IPS-11a (cell line): ENCODE results near the gene DHX57.
"Not testable (repeated sequence)": the region's sequence is repeated elsewhere in the genome, so short reads cannot be mapped to it uniquely, and the experiment has no call there.

Experiments
- H3K4me3 ChIP-seq: one replicate; pipeline ENCODE4 v1.5.1; 2013; ENCODE audit warnings: low read depth, low read length, control low read depth

The DHX57 gene

DNA sequence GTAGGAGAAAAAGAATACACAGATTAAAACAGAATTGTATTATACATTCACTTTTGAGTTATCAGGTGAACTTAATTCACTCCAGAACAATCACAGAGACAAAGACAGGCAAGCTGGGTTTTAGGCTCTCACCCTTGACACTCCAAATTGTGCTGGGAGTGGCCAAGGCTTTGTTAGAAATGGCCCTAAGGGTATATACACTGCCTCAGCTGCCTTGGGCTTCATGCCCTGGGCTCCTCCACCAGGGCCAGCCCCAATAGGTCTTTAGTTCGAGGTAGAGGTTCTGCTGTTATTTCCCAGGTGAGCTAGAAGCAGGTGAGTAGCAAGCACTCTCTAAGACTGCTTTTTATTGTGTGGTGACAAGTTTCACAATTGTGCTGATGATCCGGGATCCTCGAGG is 77.8 kb downstream of the DHX57 start:
- no peak overlapping the region for H3K4me3 ChIP-seq

- no peak overlapping the region for H3K4me3 ChIP-seq
Measured at GRCh38 chr2:38797250-38797676, 78.5 kb downstream of the DHX57 start.

- H3K4me3 ChIP-seq: not testable (repeated sequence)
Measured at GRCh38 chr2:38795016-38795415, 80.7 kb downstream of the DHX57 start.

DNA sequence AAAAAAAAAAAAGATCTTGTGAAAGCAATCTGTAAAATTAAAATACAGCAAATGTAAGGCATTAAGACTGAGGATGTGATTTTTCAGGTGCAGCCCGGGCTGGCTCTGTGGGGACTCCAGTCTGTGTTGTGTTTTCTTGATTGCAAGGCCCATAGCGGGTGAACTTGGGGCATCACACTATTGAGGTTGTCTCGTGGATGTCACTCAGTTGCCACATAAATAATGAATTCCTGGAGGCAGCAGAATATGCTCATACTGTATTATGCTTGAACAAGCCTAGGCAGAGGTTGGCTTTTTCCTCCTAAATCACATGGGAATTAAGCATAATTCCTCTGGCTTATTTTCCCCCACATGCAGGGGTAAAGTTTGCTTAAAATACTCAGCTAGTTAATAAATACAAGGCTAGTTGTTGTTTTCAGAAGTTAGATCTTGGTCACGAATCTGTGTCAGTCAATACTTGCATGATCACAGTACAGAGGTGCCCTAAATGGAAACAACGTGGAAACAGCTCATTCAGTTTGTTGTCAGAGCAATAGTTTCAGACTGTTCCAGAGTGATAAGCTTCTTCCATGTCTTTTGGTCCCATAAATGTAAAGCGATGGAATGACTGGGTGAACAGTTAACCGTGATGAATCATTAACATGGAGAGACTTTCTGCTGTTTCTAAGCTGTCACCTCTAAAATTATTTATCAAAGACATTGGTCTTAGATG is 81.3 kb downstream of the DHX57 start:
- no peak overlapping the region for H3K4me3 ChIP-seq

- no peak overlapping the region for H3K4me3 ChIP-seq
Measured at GRCh38 chr2:38793511-38793910, 82.2 kb downstream of the DHX57 start.

DNA sequence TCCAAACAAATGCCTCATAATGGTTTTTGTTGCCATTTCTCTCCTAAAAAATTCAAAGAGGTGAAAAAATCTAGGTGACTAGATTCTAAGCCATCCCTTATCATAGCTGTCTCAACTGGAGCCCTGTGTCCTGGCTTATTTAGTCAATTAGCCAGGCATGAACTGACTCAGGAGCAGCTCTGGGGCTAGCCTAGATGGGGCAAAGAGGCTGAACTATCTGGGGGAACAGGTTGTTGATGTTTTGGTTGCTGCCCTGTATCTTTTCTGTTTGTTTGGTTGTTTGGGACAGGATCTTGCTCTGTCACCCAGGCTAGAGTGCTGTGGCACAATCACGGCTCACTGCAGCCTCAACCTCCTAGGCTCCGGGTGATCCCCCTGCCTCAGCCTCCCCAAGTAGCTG is 83.0 kb downstream of the DHX57 start:
- no peak overlapping the region for H3K4me3 ChIP-seq

DNA sequence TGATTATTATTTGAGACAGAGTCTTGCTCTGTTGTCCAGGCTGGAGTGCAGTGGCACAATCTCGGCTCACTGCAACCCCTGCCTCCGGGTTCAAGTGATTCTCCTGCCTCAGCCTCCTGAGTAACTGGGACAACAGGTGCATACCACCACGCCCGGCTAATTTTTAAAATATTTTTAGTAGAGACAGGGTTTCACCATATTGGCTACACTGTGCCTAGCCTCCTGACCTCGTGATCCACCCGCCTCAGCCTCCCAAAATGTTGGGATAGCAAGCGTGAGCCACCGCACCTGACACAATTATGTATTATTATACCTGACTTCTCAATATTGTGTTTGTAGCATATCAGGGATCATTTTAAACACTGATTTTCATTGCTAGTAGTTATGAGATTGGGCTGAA is 83.4 kb downstream of the DHX57 start:
- H3K4me3 ChIP-seq: not testable (repeated sequence)

GRCh38 chr2:38791744-38792143 is 84.0 kb downstream of the DHX57 start:
- no peak overlapping the region for H3K4me3 ChIP-seq

DNA sequence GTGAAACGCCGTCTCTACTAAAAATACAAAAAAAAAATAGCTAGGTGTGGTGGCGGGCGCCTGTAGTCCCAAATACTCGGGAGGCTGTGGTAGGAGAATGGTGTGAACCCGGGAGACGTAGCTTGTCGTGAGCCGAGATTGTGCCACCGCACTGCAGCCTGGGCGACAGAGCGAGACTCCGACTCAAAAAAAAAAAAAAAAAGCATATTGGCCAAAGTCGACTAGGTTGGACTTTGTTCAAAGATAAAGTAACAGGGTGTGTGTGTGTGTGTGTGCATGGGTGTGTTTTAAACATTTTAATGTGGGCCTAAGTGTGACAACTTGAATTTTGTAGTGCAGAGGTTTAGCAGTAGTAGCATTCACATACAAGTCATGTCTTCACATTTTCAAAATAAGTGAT is 86.0 kb downstream of the DHX57 start:
- H3K4me3 ChIP-seq: no peak overlapping the region

- no peak overlapping the region for H3K4me3 ChIP-seq
Measured at GRCh38 chr2:38788306-38788705, 87.4 kb downstream of the DHX57 start.

DNA sequence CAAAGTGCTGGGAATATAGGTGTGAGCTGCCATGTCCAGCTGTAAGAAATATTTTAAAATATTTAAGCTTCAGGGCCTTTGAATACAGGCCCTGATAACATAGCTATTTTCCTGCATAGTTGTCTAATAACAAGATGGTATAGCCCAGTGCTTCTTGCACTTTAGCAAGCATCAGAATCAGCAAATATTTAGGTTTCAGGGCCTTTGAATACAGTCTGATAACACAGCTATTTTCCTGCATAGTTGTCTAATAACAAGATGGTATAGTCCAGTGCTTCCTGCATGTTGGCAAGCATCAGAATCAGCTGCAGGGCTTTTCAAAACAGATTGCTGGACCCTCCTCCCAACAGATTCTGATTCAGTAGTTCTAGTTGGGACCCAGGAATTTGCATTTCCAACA is 92.1 kb downstream of the DHX57 start:
- no peak overlapping the region for H3K4me3 ChIP-seq

DNA sequence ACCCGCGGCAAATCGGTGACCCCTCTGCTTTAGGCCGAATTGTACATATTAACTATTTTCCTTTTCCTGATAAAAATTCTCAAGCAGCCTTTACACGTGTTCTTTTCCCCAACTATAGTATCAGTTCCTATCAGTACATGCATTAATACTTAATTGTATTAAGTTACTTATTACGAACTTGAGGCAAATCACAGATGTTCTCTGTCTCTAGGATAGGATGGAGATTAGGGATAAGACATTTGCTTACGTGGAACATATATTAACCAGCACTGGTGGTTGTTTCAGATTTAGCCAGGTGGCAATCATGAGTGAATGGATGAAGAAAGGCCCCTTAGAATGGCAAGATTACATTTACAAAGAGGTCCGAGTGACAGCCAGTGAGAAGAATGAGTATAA is 97.0 kb downstream of the DHX57 start:
- peak overlapping the region; percentile 81 for H3K4me3 ChIP-seq

- no peak overlapping the region for H3K4me3 ChIP-seq
Measured at GRCh38 chr2:38776531-38776930, 99.2 kb downstream of the DHX57 start.

DNA sequence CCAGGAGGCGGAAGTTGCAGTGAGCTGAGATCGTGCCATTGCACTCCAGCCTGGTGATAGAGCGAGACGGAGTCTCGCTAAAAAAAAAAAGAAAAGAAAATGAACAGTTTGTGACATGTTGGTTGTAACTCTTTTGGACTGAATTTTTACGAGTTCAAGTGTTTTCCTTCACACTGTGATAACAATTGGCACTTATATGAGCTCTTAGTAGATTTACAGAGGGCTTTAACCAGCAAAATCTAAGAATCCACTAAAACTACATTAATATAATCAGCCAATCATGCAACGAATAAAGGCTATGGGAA is 99.9 kb downstream of the DHX57 start:
- no peak overlapping the region for H3K4me3 ChIP-seq

GRCh38 chr2:38775097-38775920 is 100.4 kb downstream of the DHX57 start:
- H3K4me3 ChIP-seq: no peak overlapping the region

DNA sequence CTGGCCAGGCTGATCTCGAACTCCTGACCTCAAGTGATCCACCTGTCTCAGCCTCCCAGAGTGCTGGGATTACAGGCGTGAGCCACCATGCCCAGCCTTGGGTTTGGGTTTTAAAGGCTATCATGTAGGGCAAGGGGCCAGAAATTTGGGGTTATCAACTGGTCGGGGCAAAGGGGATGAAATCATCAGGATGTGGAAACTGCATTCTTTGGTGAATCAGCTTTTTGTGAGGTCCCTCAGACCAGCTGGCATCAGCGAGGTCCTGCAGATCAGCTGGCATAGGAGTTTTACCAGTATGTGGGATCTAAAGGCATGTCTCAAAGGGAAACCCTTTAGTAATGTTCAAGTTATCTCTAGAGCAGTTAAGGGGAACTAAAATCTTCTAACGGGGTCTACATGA is 104.1 kb downstream of the DHX57 start:
- no peak overlapping the region for H3K4me3 ChIP-seq

- no peak overlapping the region for H3K4me3 ChIP-seq
Measured at GRCh38 chr2:38765551-38765950, 110.2 kb downstream of the DHX57 start.

GRCh38 chr2:38765149-38765548 is 110.6 kb downstream of the DHX57 start:
- H3K4me3 ChIP-seq: no peak overlapping the region

DNA sequence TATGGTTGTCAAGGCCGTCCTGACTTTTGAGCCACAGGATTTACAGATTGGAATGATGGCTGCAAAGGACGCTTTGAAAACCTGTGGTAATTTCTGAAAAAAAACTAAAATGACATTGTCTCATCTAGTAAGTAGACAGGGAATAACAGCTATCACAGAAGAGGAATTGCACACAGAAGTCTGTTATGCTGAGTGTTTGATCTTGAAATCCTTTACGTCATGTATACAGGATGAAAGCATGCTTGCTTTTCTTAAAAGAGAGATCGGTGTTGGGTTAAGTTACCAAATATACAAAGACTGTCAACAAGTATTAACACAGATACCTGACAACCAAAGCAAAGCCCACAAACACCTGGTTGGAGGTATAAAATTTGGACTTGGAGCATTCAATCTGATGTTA is 112.0 kb downstream of the DHX57 start:
- no peak overlapping the region for H3K4me3 ChIP-seq

DNA sequence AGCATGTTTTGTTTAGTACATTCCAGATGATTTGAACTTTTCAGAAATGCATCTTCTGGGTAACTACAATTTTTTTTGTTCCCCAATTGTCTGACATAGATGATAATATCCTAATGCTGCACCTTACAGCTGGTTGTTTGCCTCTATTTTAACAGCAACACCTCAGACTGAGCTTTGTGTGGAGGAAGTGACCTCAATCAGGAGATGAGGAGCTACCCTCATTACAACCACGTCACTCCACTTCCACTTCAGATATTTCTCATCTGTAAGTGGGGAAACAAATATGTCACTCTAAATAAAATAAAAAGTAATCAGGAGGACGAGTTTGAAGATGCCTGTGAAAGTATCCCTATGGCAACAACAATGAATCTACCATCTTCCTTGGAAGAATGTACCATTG is 112.5 kb downstream of the DHX57 start:
- no peak overlapping the region for H3K4me3 ChIP-seq

GRCh38 chr2:38755891-38756290 is 119.8 kb downstream of the DHX57 start:
- H3K4me3 ChIP-seq: not testable (repeated sequence)

- H3K4me3 ChIP-seq: no peak overlapping the region
Measured at GRCh38 chr2:38754506-38754905, 121.2 kb downstream of the DHX57 start.

GRCh38 chr2:38754049-38754448 is 121.7 kb downstream of the DHX57 start:
- H3K4me3 ChIP-seq: no peak overlapping the region
